ENCODE results near the gene ZYX. TPM values are rescaled to one million over a fixed set of nuclear protein-coding genes. Genes with fewer than 3 reads are reported as not detected.

The ZYX gene
- total and polyA plus RNA-seq, 2 donors from 2014 or later = 50.1 to 193 TPM

DNA sequence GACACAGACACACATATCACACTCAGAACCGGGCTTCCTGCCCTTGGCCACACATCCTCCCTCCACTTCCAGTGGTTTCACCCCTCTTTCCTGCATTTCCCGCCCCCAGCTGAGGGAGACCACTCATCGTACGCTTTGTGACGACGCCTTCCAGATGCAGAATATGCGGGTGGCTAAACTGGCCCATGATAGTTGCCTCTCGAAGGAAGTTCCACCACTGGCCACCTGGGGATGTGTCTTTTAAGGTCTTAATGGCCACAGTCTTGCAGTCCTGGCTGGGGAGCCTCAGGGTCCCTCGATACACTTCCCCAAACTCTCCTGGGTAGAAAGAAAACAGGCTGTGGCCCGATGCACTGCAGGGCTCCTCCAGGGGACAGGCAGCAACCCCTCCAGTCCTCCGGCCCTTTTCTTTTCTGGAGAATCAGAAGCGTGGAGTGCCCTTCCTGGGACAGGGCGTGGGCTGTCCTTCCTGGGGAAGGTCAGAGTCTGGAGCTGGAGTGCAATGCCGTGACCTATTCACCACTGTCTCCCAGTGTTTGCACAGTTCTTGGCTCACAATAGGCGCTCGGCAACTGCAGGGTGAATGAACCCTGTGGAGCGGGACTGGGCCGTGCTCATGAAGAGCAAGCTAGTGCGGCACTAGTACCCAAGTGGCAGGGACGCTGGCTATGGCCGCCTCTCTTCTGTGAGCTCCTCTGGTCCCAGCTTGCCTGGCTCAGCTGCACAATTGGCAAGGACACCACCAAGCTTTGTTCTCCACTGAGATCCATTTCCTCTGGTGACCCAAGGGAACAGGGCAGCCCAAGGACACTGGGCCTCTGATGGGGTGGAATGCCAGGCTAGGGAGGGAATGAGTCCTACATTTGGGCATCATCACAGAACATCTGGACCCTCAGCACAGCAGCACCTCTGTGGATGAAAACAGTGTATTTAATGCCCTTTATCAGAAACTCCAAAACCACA lies 14.3 kb downstream of the ZYX start:
- TF ChIP-seq, protein P1, sequence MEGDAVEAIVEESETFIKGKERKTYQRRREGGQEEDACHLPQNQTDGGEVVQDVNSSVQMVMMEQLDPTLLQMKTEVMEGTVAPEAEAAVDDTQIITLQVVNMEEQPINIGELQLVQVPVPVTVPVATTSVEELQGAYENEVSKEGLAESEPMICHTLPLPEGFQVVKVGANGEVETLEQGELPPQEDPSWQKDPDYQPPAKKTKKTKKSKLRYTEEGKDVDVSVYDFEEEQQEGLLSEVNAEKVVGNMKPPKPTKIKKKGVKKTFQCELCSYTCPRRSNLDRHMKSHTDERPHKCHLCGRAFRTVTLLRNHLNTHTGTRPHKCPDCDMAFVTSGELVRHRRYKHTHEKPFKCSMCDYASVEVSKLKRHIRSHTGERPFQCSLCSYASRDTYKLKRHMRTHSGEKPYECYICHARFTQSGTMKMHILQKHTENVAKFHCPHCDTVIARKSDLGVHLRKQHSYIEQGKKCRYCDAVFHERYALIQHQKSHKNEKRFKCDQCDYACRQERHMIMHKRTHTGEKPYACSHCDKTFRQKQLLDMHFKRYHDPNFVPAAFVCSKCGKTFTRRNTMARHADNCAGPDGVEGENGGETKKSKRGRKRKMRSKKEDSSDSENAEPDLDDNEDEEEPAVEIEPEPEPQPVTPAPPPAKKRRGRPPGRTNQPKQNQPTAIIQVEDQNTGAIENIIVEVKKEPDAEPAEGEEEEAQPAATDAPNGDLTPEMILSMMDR (IDR thresholded peaks at IDR 0.05; ENCODE audit: borderline replicate concordance, extremely low read depth, insufficient read depth) = no peak
- Histone ChIP-seq H3K27me3 (ENCODE audit: control insufficient read depth, insufficient read depth, low read length) (no peaks in the 10 kb centered on the region), H3K4me3 (ENCODE audit: low read length in 3 of 3) (no peak overlapping the region), H3K27ac (ENCODE audit: low read depth in 2 of 2, low read length in 2 of 2) (no peak overlapping the region), H3K36me3 (ENCODE audit: control insufficient read depth in 2 of 3, insufficient read depth in 3 of 3, low read length in 3 of 3) (peaks cover 0 to 7% (median 3%) of the 10 kb centered on the region in 3 donors), H3K9me3 (ENCODE audit: control insufficient read depth in 2 of 3, insufficient read depth in 1 of 3, low read length in 3 of 3) (no peaks in the 10 kb centered on the region), H3K4me1 (ENCODE audit: control insufficient read depth in 2 of 3, insufficient read depth in 2 of 3, low read depth in 1 of 3, low read length in 3 of 3) (peaks cover 0 to 24% (median 0%) of the 10 kb centered on the region in 3 donors), H3K9ac (ENCODE audit: low read length in 3 of 3) (no peak overlapping the region)
- intact Hi-C loops (cut with DNase I) = no loop called here
- FAIRE-seq (no peak), DNase-seq (no peak)

DNA sequence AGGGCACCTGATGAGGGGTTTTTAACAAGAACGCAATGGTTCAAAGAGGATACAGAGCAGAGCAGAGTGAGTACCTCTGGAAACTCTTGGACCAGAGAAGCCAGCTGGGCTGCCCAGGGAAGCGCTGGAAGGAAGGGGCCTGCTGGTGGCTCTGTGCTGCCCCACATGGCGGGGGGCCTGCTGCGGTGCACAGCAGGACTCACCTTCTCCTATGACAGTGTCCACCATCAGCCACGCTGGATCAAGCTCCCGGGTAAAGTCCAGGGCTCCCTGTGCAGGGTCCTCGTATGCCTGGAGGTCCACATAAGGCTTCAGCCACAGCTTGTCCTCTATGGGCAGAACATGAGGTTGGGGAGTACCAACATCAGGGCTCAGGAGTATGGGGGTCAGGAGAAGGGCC lies 15.0 kb downstream of the ZYX start:
- FAIRE-seq = no peak
- intact Hi-C loops (cut with DNase I) = no loop called here
- peaks cover 0 to 24% (median 0%) of the 10 kb centered on the region in 3 donors for H3K4me1 ChIP-seq (ENCODE audit: control insufficient read depth in 2 of 3, insufficient read depth in 2 of 3, low read depth in 1 of 3, low read length in 3 of 3)
- no peak overlapping the region for H3K4me3 ChIP-seq (ENCODE audit: low read length in 3 of 3)
- peaks cover 0 to 5% (median 3%) of the 10 kb centered on the region in 3 donors for H3K36me3 ChIP-seq (ENCODE audit: control insufficient read depth in 2 of 3, insufficient read depth in 3 of 3, low read length in 3 of 3)
- no peaks in the 10 kb centered on the region for H3K27me3 ChIP-seq (ENCODE audit: control insufficient read depth, insufficient read depth, low read length)
- TF ChIP-seq, protein P1 (IDR thresholded peaks at IDR 0.05; ENCODE audit: borderline replicate concordance, extremely low read depth, insufficient read depth) = no peak
- no peaks in the 10 kb centered on the region for H3K9me3 ChIP-seq (ENCODE audit: control insufficient read depth in 2 of 3, insufficient read depth in 1 of 3, low read length in 3 of 3)
- no peak for DNase-seq
- H3K27ac ChIP-seq (ENCODE audit: low read depth in 2 of 2, low read length in 2 of 2) = no peak overlapping the region
- H3K9ac ChIP-seq (ENCODE audit: low read length in 3 of 3) = no peak overlapping the region

DNA sequence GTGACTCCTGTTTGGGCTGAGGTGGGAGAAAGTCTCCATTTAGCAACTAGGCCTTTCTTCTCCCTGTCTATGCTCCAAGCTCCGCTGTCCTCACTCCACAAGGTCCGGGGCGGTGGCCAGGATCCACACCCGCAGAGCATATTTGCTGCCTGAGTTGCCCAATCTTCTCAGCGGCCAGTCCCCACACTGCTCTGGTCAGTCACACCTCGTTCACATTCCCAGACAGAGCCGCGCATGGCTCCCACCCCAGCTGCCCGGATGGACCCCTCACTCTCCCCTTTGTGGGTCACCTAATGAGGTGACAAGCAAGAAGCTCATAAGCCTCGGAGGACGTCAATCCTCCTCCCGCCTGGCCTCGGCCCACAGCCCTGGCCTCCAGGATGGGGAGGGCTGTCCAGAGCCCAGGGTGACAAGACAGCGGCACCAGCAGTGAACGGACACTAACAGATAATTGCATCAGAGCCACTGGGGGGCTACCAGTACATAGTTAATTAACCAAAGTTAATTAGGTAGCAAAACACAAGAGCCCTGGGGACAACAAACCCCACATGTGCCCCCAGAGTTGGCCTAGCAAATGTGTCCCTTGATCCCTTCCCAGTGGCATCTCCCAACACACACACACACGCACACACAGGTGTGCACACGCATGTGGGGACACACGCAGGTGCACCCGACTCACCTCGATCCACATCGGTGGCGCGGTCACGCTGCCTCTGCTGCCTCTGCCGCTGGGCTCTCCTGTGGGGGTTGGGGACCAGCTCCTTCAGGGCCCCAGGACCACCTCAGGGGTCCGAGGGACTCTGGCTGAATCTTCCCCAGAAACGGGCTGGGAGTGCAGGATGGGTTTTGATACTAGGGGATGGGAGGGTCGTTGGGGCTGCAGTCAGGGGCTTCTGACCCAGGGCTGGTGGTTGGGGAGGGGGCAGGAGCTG lies 15.7 kb downstream of the ZYX start:
- DNase-seq = no peak
- TF ChIP-seq, protein P1 (IDR thresholded peaks at IDR 0.05; ENCODE audit: borderline replicate concordance, extremely low read depth, insufficient read depth) = no peak

More for the DNA sequence above, 15.7 kb downstream of the ZYX start:
- intact Hi-C loops (cut with DNase I) = no loop called here
- Histone ChIP-seq H3K27ac (ENCODE audit: low read depth in 2 of 2, low read length in 2 of 2) (no peak overlapping the region), H3K4me3 (ENCODE audit: low read length in 3 of 3) (no peak overlapping the region), H3K27me3 (ENCODE audit: control insufficient read depth, insufficient read depth, low read length) (no peaks in the 10 kb centered on the region), H3K4me1 (ENCODE audit: control insufficient read depth in 2 of 3, insufficient read depth in 2 of 3, low read depth in 1 of 3, low read length in 3 of 3) (peaks cover 0 to 17% (median 0%) of the 10 kb centered on the region in 3 donors), H3K9ac (ENCODE audit: low read length in 3 of 3) (no peak overlapping the region), H3K9me3 (ENCODE audit: control insufficient read depth in 2 of 3, insufficient read depth in 1 of 3, low read length in 3 of 3) (no peaks in the 10 kb centered on the region), H3K36me3 (ENCODE audit: control insufficient read depth in 2 of 3, insufficient read depth in 3 of 3, low read length in 3 of 3) (peaks cover 0 to 5% (median 0%) of the 10 kb centered on the region in 3 donors)
- FAIRE-seq = no peak

All from kidney (tissue), 14 donors.